ENCODE data around the gene SNX3.

GRCh38 chr6:108302386-108302785 is 41.5 kb upstream of the SNX3 start:
- TF ChIP-seq SUZ12 (IDR thresholded peaks at IDR 0.05; ENCODE audit: extremely low read depth, insufficient read depth, insufficient read length) = no peak
- no peak for TF ChIP-seq ZNF274 (IDR thresholded peaks at IDR 0.05; ENCODE audit: low read depth, low read length)
